Stimulated activated CD8-positive, alpha-beta memory T cell treated with anti-CD3 and anti-CD28 coated beads, Interleukin-4, amount 100 ng/mL, for 4 hours (primary cell): Measurements from ENCODE around the gene DBNL.

ENCODE experiments used
- DNase-seq, 2 donors: peaks; one replicate each; pipeline ENCODE4 v3.0.0-alpha.2; 2020; ENCODE audit warnings: low read depth in 2 of 2, low spot score in 1 of 2

The DBNL gene

DNA sequence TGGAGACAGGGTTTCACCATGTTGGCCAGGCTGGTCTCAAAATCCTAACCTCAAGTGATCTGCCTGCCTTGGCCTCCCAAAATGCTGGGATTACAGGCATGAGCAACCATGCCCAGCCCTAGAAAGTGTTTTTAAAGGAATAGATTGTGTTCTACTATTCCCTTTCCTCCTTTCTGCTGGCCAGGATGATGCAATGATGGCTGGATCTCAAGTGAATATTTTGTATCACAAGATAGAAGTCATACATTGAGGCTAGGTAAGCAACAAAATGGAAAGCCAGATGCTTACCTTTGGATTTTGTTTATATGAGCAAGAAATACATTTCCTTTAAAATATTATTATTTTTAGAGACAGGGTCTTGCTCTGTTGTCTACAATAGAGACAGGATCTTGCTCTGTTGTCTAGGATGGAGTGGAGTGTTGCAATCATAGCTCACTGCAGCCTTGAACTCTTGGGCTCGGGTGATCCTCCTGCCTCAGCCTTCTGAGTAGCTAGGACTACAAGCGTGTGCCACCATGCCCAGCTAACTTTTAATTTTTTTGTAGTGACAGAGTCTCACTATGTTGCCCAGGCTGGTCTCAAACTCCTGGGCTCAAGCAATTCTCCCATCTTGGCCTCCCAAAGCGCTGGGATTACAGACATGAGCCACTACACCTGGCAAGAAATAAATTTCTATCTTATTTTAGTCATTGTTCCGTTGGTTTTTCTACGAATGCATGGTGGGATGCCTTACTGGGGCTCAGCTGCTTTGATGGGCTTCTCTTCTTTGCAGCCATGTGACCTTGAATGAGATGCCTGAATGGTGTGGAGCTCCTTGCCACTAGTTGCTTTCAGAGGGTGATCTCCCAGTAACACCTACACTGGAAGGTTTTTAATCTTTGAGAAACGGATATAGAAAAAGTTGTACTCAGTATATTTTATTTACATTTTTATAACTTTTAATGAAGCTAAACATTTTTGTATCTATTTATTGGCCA, 53.9 kb downstream of the DBNL start:
- no peak for DNase-seq

- DNase-seq: no peak
These were observed 55.2 kb downstream of the DBNL start for GRCh38 chr7:44099669-44100068.

DNA sequence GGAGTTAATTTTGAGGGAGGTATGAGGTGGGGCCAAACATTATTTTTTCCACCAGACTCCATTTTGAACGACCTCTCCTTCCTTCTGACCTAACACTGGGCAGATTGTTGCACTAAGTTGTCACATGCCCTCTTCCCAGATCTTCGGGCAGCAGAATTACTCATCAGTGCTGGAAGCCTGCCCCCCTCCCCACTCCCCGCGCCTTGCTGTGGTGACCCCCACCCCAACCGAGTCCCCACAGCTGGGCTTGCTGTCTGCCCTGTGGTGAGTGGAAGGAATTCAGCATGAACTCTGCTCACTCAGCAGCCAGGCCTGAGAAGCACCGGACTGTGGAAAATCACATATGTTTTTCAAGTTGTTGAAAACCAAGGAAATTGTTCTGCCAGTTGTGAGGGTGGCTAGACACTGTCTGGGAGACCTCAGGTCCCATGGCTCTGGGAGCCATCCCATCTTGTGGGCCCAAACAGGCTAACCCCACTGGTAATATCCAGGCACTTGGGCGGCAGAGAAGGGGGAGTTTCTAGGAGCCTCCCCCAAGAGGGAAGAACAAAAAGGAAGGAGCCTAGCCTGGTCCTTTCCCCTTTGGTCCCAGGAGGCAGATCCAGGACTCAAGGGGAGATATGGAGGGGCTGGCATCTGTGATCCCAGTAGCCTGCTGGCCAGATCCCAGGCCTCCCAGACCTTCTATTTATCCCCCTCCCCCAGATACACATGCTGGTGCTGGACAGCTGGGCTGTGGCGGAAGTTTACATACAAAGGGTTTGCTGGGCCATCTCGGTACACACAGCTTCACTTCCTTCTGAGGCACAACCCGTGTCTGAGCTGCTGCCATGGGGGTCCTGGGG, 56.2 kb downstream of the DBNL start:
- DNase-seq: no peak

GRCh38 chr7:44101303-44101965, 56.9 kb downstream of the DBNL start:
- DNase-seq: no peak

GRCh38 chr7:44101966-44102845, 57.7 kb downstream of the DBNL start:
- DNase-seq: no peak

DNA sequence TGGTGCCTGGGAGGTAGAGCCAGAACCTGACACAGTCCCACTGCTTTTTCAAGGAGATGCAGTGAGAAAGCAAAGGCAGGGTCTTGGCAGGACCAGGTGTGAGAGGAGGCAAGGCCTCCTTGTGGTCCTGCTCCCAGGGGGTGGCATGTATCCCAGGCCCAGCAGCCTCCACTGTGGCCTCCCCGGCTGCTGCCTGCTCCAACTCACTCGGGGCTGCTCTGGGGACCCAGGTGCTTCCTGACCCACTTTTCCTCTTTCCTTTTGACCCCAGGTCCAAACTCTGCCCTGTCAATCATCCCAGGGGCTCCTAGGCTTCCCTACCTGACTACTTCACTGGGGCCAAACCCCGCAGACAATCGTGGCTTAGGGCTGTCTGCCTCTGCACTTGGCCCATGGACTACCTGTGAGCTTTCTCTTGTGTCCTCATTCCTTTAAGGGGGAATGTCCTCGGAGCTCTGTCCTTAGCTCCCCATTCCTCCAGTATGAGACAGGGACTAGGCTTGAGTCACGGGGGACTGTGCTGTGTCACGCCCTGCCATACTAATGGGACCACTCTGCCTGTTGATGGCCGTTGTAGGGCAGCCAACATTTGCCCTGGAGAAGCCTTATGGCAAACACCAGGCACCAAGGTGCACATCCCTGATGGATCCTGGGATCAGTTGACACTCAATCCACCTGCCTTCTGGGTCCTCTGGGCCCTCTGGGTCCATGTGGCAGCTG, 58.5 kb downstream of the DBNL start:
- no peak for DNase-seq

DNA sequence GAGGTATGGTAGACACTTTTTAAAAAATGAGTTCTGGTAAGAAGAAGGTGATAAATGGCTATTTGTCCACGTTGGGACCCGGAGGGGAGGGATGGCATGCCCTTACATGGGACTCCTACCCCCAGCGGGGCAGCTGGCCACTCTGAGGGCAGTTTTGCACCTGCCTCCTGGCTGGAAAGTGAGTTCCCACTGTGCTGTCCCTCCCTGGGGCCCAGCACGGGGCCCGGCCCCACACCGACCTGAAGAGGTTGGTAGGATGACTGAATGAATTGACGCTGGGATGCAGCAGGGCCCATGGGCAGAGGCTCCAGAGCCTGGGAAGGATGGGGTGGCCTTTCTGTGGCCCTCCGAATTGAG, 59.0 kb downstream of the DBNL start:
- no peak for DNase-seq

DNA sequence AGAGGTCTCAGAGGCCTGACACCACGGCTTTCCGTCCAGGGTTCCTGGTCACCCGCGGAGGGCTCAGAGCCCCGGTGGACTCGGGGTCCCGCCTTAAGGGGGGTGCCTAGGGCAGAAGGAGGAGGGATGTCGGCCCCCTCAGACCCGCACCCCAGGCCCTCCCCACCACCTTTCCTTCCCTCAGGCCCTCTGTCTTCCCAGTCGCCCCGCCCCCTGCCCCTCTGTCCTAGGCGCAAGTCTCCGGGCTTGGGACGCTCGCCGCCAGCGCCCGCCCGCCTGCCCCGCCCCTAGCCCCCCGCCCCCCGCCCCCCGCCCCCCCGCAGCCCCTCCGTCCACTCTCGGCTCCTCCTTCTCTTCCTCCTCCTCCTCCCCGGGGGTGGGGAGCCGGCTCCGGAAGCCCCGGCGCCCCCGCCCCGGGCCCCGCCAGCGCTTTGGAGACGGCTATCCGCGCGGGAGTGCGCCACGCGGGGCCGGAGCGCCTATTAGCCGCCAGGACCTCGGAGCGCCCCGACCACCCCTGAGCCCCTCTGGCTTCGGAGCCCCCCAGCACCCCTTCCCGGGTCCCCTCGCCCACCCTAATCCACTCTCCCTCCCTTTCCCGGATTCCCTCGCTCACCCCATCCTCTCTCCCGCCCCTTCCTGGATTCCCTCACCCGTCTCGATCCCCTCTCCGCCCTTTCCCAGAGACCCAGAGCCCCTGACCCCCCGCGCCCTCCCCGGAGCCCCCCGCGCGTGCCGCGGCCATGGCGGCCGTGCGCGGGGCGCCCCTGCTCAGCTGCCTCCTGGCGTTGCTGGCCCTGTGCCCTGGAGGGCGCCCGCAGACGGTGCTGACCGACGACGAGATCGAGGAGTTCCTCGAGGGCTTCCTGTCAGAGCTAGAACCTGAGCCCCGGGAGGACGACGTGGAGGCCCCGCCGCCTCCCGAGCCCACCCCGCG, 59.7 kb downstream of the DBNL start, which contains the start of gene AEBP1:
TSS of gene AEBP1 (plus strand) at position 423 of the 937 bp plus-strand sequence. CDS start at position 744, 321 bp downstream.
- no peak for DNase-seq

DNA sequence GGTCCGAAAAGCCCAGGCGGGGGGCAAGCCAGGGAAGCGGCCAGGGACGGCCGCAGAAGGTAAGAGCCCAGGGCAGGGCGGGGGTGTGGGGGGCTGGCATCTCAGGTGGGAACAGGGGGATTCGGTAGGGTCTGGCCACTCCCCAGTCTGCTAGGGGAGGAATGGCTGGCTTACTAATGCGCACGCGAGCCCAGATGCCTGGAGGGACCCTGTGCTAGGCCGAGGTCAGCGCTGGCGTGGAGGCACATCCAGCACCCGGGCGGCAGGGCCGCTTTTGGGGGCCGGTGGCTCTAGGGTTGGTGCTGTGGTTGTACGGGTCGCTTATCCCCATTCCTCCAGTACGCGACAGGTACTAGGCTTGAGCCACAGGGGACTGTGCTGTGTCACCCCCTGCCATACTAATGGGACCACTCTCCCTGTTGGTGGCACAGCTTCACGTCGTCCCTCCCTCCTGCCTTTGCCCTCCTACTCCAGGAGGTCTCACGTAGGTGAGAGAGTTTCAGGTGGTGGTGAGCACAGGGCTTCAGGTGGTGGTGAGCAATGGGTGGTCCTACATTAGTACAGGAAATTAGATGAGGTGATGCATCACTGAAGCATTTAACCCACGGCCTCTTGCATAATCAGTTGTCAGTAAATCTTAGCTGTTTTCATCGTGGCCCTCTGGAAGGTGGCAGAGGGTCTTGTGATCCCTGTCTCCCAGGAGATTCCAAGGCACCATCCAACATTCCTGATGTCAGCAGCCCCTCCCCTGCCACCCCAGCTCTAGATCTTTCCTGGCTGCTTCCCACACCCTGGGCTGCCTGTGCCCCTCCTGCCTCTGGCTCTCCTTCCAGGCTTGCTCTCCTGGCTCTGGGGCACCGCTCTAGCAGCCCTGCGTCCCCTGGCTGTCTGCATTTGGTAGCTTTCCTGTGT, 60.6 kb downstream of the DBNL start:
- no peak for DNase-seq

- DNase-seq: no peak
These were observed 61.3 kb downstream of the DBNL start for GRCh38 chr7:44105832-44106231.

GRCh38 chr7:44106311-44107065, 62.0 kb downstream of the DBNL start:
- no peak for DNase-seq

DNA sequence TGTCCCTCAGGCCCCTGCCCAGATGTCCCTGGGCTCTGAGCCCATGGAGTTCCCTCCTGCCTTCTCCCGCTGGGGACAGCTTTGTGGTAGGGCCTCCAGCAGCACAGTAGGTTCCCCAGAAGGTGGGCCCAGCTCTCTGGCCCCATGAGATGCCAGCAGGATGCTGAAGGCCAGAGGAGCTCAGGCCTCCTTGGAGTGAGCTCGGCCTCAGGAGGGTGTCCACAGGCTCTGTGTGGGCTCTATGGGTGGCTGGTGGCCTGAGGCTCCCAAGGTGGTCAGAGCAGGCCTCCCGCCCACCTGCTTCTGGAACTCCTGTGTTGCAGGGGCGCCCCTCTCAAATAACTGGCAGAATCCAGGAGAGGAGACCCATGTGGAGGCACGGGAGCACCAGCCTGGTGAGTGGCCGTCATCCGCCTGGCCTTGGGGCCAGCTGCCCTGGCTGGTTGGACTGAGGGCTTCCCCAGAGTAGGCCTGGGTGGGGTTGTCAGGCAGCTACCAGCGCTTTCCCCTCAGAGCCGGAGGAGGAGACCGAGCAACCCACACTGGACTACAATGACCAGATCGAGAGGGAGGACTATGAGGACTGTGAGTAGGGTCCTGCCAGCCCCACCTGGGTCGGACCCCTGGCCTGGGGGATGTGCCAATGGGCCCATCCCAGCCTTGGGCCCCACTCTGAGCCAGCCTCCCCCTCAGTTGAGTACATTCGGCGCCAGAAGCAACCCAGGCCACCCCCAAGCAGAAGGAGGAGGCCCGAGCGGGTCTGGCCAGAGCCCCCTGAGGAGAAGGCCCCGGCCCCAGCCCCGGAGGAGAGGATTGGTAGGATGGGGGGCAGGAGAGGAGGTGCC, 62.8 kb downstream of the DBNL start:
- no peak for DNase-seq

DNA sequence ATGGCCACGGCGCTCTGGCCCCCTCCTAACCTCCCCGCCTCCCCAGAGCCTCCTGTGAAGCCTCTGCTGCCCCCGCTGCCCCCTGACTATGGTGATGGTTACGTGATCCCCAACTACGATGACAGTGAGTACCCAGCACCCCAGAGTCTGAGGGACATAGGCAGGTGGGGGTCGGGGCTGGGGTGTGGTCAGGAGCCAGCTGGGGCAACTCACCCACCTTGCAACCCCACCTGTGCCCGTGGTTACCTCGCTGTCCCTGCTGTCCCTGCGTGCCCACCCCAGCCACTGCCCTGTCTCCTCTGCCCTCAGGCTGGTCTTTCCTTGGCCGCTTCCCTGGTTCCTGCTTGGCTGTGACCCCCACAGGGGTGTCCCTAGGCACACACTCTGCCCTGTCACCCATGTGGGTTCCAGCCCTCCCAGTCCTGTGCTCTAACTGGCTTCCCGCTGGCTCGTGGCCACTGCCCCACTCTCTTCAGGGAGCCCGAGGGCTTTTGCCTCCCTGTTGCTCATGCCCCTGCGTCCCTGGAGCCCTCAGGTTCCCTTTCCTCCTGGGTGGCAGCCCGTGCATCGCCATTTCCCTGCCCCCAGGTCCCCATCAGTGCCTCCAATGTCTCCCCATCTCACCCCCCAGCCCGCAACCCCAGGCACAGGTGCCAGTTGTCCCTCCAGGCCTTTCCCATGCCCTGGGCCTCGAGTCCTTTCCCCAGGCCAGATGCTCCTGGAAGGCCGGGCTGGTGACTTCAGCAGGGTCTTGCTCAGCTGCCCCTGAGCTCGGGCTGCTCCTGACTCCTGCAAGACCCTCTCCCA, 63.7 kb downstream of the DBNL start:
- DNase-seq: no peak

DNA sequence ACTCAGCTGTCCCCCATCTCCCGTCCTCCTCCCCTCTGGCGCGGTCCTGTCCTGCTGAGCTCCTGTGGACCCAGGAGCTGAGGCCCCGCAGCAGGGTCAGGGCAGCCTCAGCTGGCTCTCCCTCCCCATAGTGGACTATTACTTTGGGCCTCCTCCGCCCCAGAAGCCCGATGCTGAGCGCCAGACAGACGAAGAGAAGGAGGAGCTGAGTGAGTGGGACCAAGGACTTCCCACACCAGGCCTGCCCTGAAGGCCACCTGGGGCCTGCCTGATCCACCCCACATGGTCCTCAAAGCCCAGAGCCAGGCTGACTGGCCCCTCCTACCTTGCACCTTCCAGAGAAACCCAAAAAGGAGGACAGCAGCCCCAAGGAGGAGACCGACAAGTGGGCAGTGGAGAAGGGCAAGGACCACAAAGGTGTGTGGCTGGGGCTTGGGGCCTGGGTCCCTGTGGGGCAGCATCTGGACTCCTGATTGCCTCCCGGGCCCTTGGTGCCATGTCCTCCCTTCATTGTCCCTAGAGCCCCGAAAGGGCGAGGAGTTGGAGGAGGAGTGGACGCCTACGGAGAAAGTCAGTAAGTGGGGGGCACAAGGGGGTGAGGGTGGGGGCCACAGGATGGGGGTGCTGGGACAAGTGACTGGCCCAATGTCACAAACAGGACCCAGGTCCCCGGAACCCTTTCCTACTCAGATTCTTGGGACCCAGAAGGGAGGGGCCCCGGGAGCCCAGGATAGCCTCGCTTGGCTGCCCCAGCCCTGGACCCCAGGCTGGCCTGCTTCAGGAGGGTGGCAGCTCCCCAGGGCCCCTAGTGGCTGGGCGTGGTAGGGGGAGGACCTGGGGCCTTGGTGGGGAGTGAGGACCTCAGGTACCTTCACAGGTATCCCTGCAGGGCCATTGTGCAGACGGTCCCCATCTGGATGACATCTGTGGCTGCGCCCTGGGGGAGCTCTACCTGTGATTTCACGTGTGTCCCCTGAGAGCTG, 64.6 kb downstream of the DBNL start:
- DNase-seq: no peak
